Endodermal cell (in vitro differentiated cells): Measurements from ENCODE around the gene PFDN6. TPM values are rescaled to one million over a fixed set of nuclear protein-coding genes. Genes with fewer than 3 reads are reported as not detected.

Experiments
- DNase-seq: peaks from one replicate; pipeline ENCODE4 v3.0.0-alpha.2; 2017
- H3K27ac ChIP-seq: 2 replicates; pipeline ENCODE4 v1.5.1; 2013; ENCODE audit warnings: mild to moderate bottlenecking, low read depth, low read length, moderate library complexity
- H3K27me3 ChIP-seq: 2 replicates; pipeline ENCODE4 v1.6.1; 2013; ENCODE audit warnings: mild to moderate bottlenecking, low read length, moderate library complexity; ENCODE audit not compliant: insufficient read depth, control insufficient read depth, poor library complexity, severe bottlenecking
- H3K36me3 ChIP-seq: 2 replicates; pipeline ENCODE4 v1.7.0; 2013; ENCODE audit warnings: mild to moderate bottlenecking, low read length, moderate library complexity; ENCODE audit not compliant: control insufficient read depth, insufficient read depth
- H3K4me1 ChIP-seq: one replicate; pipeline ENCODE4 v1.7.0; 2013; ENCODE audit warnings: low read length; ENCODE audit not compliant: control insufficient read depth, insufficient read depth
- H3K4me3 ChIP-seq: 2 replicates; pipeline ENCODE4 v1.5.1; 2013; ENCODE audit warnings: mild to moderate bottlenecking, low read length, moderate library complexity
- H3K9ac ChIP-seq: 2 replicates; pipeline ENCODE4 v1.6.1; 2013; ENCODE audit warnings: mild to moderate bottlenecking, low read length, moderate library complexity; ENCODE audit not compliant: poor library complexity, severe bottlenecking; ENCODE audit errors: extremely low read depth
- H3K9me3 ChIP-seq: 2 replicates; pipeline ENCODE4 v1.6.1; 2013; ENCODE audit warnings: mild to moderate bottlenecking, low read length, moderate library complexity; ENCODE audit not compliant: control insufficient read depth
- H3K27ac Mint-ChIP-seq: 2 replicates; pipeline ENCODE4 v1.8.0; 2020; ENCODE audit warnings: mixed read lengths
- H3K27me3 Mint-ChIP-seq: 2 replicates; pipeline ENCODE4 v1.8.0; 2021; ENCODE audit warnings: mild to moderate bottlenecking, mixed read lengths; ENCODE audit not compliant: insufficient read depth
- H3K36me3 Mint-ChIP-seq: 2 replicates; pipeline ENCODE4 v1.8.0; 2020; ENCODE audit warnings: low read depth, mixed read lengths
- H3K4me1 Mint-ChIP-seq: 2 replicates; pipeline ENCODE4 v1.8.0; 2020; ENCODE audit warnings: mixed read lengths
- H3K4me3 Mint-ChIP-seq: 2 replicates; pipeline ENCODE4 v1.8.0; 2020; ENCODE audit warnings: mild to moderate bottlenecking, moderate library complexity, mixed read lengths
- H3K9me3 Mint-ChIP-seq: 2 replicates; pipeline ENCODE4 v1.8.0; 2020; ENCODE audit warnings: mild to moderate bottlenecking, mixed read lengths
- CTCF ChIP-seq: fragments of 200-600 bp; sonication (generic); conservative IDR thresholded peaks from 2 replicates; pipeline ENCODE4 v1.5.0; 2021; ENCODE audit warnings: antibody characterized with exemption, mild to moderate bottlenecking
- WGBS, 2 experiments: methylation state at CpG; one replicate each; pipeline versions ENCODE4 v1.1.5 to v1.1.7; 2013; ENCODE audit warnings: missing lambda C conversion rate in 2 of 2, mixed read lengths in 1 of 2; ENCODE audit not compliant: insufficient coverage in 1 of 2, insufficient read length in 1 of 2; 5-methylcytosine and 5-hydroxymethylcytosine counted together
- total RNA-seq, 2 donors: library from RNA; stranded (reverse); fragmentation: NEBNext Ultra II Directional in 1 of 2; extraction: Animal tissue kit (Norgen Biotek cat#: 25700) in 1 of 2; gene quantifications; 2 replicates in 1 of 2; 3 replicates in 1 of 2; pipeline ENCODE4 v1.2.1, GENCODE V29; 2021

Gene PFDN6
- total RNA-seq, 2 donors from 2014 or later, result 69.9 to 86.4 TPM

DNA sequence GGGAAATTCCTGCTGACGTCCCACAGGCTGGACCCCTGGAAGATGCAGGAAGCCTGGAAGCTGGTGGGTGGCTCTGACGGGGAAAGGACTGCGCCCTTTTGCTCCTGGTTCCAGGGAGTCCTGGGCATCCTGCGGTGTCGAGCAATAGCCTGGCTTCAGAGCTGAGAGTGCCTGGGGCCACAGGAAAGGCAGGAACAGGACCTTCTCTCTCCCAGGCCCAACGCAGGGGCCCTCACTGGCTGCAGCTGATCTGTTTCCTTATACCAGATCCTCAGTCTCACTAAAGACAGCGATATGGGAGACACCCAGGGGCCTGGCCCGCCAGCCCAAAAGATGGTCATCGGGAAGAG is 11.0 kb upstream of the PFDN6 start:
- no peak for TF ChIP-seq CTCF
- Mint-ChIP-seq H3K27me3 (no peaks in the 10 kb centered on the region), H3K36me3 (peaks cover 51% of the 10 kb centered on the region), H3K4me1 (peaks cover 33% of the 10 kb centered on the region), H3K4me3 (no peak overlapping the region), H3K9me3 (no peaks in the 10 kb centered on the region), H3K27ac (no peak overlapping the region)
- Histone ChIP-seq H3K27me3 (no peaks in the 10 kb centered on the region), H3K9ac (no peak overlapping the region), H3K27ac (no peak overlapping the region), H3K36me3 (peaks cover 63% of the 10 kb centered on the region), H3K4me3 (no peak overlapping the region), H3K4me1 (no peaks in the 10 kb centered on the region), H3K9me3 (no peaks in the 10 kb centered on the region)
- 90% methylated on average over 4 to 9 of the region's 9 CpGs for WGBS, 2 experiments
- no peak for DNase-seq

- no peaks in the 10 kb centered on the region for H3K9me3 ChIP-seq
- H3K4me1 ChIP-seq, result no peaks in the 10 kb centered on the region
- no peak for TF ChIP-seq CTCF
- no peak overlapping the region for H3K27ac ChIP-seq
- H3K9ac ChIP-seq, result no peak overlapping the region
- DNase-seq, result no peak
- Mint-ChIP-seq H3K9me3 (no peaks in the 10 kb centered on the region), H3K4me1 (peaks cover 31% of the 10 kb centered on the region), H3K36me3 (peaks cover 46% of the 10 kb centered on the region), H3K27me3 (no peaks in the 10 kb centered on the region), H3K27ac (no peak overlapping the region), H3K4me3 (no peak overlapping the region)
- WGBS, 2 experiments, result 90 to 100% methylated on average over 1 to 3 of the region's 3 CpGs
- H3K36me3 ChIP-seq, result peaks cover 62% of the 10 kb centered on the region
- H3K27me3 ChIP-seq, result no peaks in the 10 kb centered on the region
- H3K4me3 ChIP-seq, result no peak overlapping the region
These were observed 10.6 kb upstream of the PFDN6 start for GRCh38 chr6:33278810-33279209.

- Mint-ChIP-seq H3K36me3 (peaks cover 44% of the 10 kb centered on the region), H3K27me3 (no peaks in the 10 kb centered on the region), H3K4me3 (no peak overlapping the region), H3K27ac (no peak overlapping the region), H3K4me1 (peaks cover 29% of the 10 kb centered on the region), H3K9me3 (no peaks in the 10 kb centered on the region)
- H3K9ac ChIP-seq, result no peak overlapping the region
- 92 to 95% methylated on average over 7 to 13 of the region's 13 CpGs for WGBS, 2 experiments
- DNase-seq, result no peak
- H3K27ac ChIP-seq, result no peak overlapping the region
- H3K4me3 ChIP-seq, result no peak overlapping the region
- H3K27me3 ChIP-seq, result no peaks in the 10 kb centered on the region
- H3K4me1 ChIP-seq, result no peaks in the 10 kb centered on the region
- H3K36me3 ChIP-seq, result peaks cover 59% of the 10 kb centered on the region
- H3K9me3 ChIP-seq, result no peaks in the 10 kb centered on the region
- TF ChIP-seq CTCF, result no peak
These were observed 10.1 kb upstream of the PFDN6 start for GRCh38 chr6:33279257-33279695.
